GM13976 (cell line): Measurements from ENCODE around the gene DVL1.
"Not testable (repeated sequence)": the region's sequence is repeated elsewhere in the genome, so short reads cannot be mapped to it uniquely, and the experiment has no call there.

ENCODE experiments used
- DNase-seq: peaks from one replicate; pipeline ENCODE4 v3.0.0; 2012; ENCODE audit warnings: low spot score
- CTCF ChIP-seq: IDR thresholded peaks from 2 replicates; pipeline ENCODE4 v1.5.1; 2012; ENCODE audit warnings: borderline replicate concordance, mild to moderate bottlenecking; ENCODE audit not compliant: insufficient read depth; ENCODE audit errors: extremely low read depth, missing control alignments, control extremely low read depth
- in situ Hi-C: fragments of 300-500 bp; cut with MboI; formaldehyde crosslinking; loops from one replicate; pipeline ENCODE4 v1.12.0; 2022; ENCODE audit warnings: low sequenced_read_pairs, mixed read lengths, inconsistent platforms; ENCODE audit not compliant: unreplicated experiment

Gene DVL1

DNA sequence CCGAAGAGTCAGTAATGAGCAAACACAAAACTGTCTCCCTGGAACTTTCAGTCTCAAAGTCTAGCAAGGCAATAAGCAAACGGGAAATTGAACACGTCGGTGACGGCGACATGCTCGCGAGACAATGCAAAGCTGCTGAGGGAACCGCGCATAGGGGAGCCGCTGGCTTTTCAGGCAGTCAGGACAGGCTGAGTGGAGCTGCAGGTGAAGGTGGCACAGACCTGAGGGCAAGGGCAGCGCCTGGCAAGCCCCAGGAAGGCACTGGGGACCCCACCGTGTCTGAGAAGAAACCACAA, 29.6 kb downstream of the DVL1 start:
- no peak for TF ChIP-seq CTCF
- in situ Hi-C loops, result no loop called here
- DNase-seq, result no peak

- no peak for TF ChIP-seq CTCF
- no peak for DNase-seq
- in situ Hi-C loops, result no loop called here
These were observed 30.2 kb downstream of the DVL1 start for GRCh38 chr1:1318777-1319645.

DNA sequence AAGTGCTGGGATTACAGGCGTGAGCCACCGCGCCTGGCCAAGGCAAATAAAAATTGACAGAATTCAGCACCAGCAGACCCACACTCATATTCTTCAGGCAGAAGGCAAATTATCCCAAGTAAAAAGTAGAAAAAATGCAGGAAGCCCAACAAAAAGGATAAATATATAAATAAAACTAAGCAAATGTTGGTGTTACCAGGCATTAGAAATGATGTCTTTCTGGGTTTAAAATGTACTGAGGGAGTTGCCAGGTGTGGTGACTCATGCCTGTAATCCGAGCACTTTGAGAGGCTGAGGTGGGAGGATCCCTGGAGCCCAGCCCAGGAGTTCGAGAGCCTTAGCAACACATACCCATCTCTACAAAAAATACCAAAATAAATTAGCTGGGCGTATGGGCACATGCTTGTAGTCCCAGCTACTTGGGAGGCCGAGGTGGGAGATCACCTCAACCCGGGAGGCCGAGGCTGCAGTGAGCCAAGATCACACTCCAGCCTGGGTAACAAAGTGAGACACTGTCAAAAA, 31.0 kb downstream of the DVL1 start:
- in situ Hi-C loops, result no loop called here
- no peak for DNase-seq
- TF ChIP-seq CTCF, result no peak

DNA sequence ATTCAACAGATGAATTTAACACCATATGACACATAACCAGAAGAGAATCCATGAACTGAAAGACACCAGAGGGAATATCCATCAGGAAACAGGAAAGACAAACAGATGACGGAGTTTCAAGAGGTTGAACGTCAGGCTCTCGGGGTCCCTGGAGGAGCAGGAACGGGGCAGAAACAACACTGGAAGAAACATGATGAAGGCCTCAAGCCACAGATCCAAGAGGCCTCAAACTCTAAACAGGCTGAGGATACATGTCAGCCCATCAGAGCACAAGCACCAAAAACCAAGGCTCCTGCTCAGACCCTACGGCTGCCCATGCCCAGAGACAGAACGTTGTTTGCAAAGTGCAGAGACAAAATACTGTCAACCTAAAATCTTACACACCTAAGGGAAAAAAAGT, 31.8 kb downstream of the DVL1 start:
- no peak for DNase-seq
- TF ChIP-seq CTCF, result no peak
- in situ Hi-C loops, result no loop called here

- DNase-seq, in situ Hi-C loops: not testable (repeated sequence)
These were observed 33.0 kb downstream of the DVL1 start for GRCh38 chr1:1316199-1316598.

- DNase-seq, result no peak
- TF ChIP-seq CTCF, result no peak
- in situ Hi-C loops, result no loop called here
These were observed 33.7 kb downstream of the DVL1 start for GRCh38 chr1:1315435-1315954.

GRCh38 chr1:1314678-1315335, 34.4 kb downstream of the DVL1 start:
- DNase-seq, result no peak
- in situ Hi-C loops, result no loop called here
- TF ChIP-seq CTCF, result no peak
